Sigmoid colon (tissue), 7 donors: ENCODE data around the gene ZBTB45. TPM values are rescaled to one million over a fixed set of nuclear protein-coding genes. Genes with fewer than 3 reads are reported as not detected.

ENCODE experiments used
- DNase-seq: peaks from one replicate; pipeline ENCODE4 v3.0.0-alpha.2; 2019
- H3K27ac ChIP-seq, 4 donors: fragments of 200-600 bp; sonication (generic); one replicate each; pipeline ENCODE4 v1.5.1; 2016 to 2019; ENCODE audit warnings: mild to moderate bottlenecking in 1 of 4
- H3K27me3 ChIP-seq, 3 donors: fragments of 200-600 bp; sonication (generic); one replicate each; pipeline ENCODE4 v1.5.1; 2019; ENCODE audit warnings: mild to moderate bottlenecking in 1 of 3
- H3K36me3 ChIP-seq, 4 donors: fragments of 200-600 bp; sonication (generic); one replicate each; pipeline ENCODE4 v1.5.1; 2016 to 2019
- H3K4me1 ChIP-seq, 4 donors: fragments of 200-600 bp; sonication (generic); one replicate each; pipeline ENCODE4 v1.5.1; 2017 to 2019
- H3K4me3 ChIP-seq, 4 donors: fragments of 200-600 bp; sonication (generic); one replicate each; pipeline ENCODE4 v1.5.1; 2017 to 2019; ENCODE audit warnings: mild to moderate bottlenecking in 2 of 4, moderate library complexity in 1 of 4
- H3K9me3 ChIP-seq, 4 donors: fragments of 200-600 bp in 3 of 4; sonication (generic) in 3 of 4; one replicate each; pipeline versions ENCODE4 v1.5.1 to v1.6.1; 2013 to 2019
- CTCF ChIP-seq, 4 experiments: fragments of 450-650 bp in 3 of 4; fragments of 200-600 bp in 1 of 4; IDR thresholded peaks; one replicate each; pipeline ENCODE4 v1.5.1; 2016 to 2019; ENCODE audit warnings: antibody characterized with exemption in 4 of 4, mild to moderate bottlenecking in 3 of 4, moderate library complexity in 2 of 4
- EP300 ChIP-seq, 4 donors: sonication (generic); formaldehyde crosslinking; IDR thresholded peaks; one replicate each; pipeline ENCODE4 v1.6.1; 2017; ENCODE audit warnings: antibody characterized with exemption in 4 of 4
- POLR2A ChIP-seq, 2 donors: fragments of 450-650 bp; IDR thresholded peaks; one replicate each; pipeline ENCODE4 v1.6.1; 2016; ENCODE audit warnings: antibody characterized with exemption in 2 of 2, mild to moderate bottlenecking in 2 of 2, moderate library complexity in 2 of 2
- POLR2AphosphoS5 ChIP-seq, 4 donors: sonication (generic); formaldehyde crosslinking; IDR thresholded peaks; one replicate each; pipeline ENCODE4 v1.6.1; 2017; ENCODE audit warnings: antibody characterized with exemption in 4 of 4
- WGBS, 2 donors: extraction: QIAGEN DNeasy Blood & Tissue Kit; methylation state at CpG; one replicate each; pipeline ENCODE4 v1.1.7; 2013; 5-methylcytosine and 5-hydroxymethylcytosine counted together
- intact Hi-C: fragments of 100-400 bp; cut with DNase I; formaldehyde crosslinking; loops from one replicate; pipeline ENCODE4 v1.15.1; 2023
- polyA plus RNA-seq, 3 donors: library from polyadenylated mRNA; stranded (reverse); fragments of 200-250 nt; gene quantifications; one replicate each; pipeline ENCODE4 v1.2.3, GENCODE V29; 2013
- total RNA-seq, 4 donors: library from RNA; depleted of rRNA; stranded (reverse); fragments of >200 nt; gene quantifications; one replicate each; pipeline ENCODE4 v1.1.0, GENCODE V29; 2016
- donor health status: healthy with polysubstance abuse.
- donor health status: Bipolar disorder and iron deficiency.
- donor health status: healthy.

Gene ZBTB45
- total and polyA plus RNA-seq, 7 donors = 4.9 to 13.8 (median 8.2) TPM

DNA sequence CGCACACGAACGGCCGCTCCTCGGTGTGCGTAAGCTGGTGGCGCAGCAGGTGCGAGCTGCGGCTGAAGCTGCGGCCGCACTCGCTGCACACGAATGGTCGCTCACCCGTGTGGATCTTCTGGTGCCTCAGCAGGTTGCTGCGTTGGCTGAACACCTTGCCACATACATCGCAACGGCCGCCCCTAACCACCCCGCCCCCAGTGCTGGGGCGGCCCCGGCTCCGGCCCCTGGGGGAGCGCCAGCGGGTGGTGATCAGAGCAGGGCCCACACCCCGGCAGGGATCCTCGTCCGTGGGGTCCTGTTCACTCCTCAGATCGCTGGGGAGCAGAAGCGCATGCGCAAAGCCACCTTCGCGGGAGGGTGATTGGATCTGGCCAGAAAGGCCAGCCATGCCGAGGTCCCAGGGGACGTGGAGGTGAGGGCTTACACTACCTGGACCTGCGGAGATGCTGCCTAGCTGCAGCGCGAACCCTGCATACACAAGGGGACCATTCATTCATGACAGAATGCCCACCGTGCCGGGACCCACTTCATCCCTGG, 43.5 kb upstream of the ZBTB45 start:
- WGBS, 2 donors = 3 to 5% methylated on average over 40 of the region's 40 CpGs
- intact Hi-C loops = no loop called here
- Histone ChIP-seq H3K36me3 (peaks cover 0 to 15% (median 0%) of the 10 kb centered on the region in 4 donors), H3K4me3 (peak overlapping the region; percentile 33 to 51 (median 41)), H3K4me1 (peaks cover 0 to 36% (median 33%) of the 10 kb centered on the region in 4 donors), H3K27ac (peak overlapping the region; percentile 57 to 71 (median 65)), H3K27me3 (no peaks in the 10 kb centered on the region), H3K9me3 (no peaks in the 10 kb centered on the region)
- TF ChIP-seq EP300 (IDR thresholded peaks at IDR 0.05) (no peak), POLR2A (IDR thresholded peaks at IDR 0.05) (no peak), POLR2AphosphoS5 (IDR thresholded peaks at IDR 0.05) (no peak)
- peak; percentile 71 for DNase-seq

GRCh38 chr19:58562122-58563033, 42.8 kb upstream of the ZBTB45 start:
- intact Hi-C loops = no loop called here
- Histone ChIP-seq H3K27me3 (no peaks in the 10 kb centered on the region), H3K9me3 (no peaks in the 10 kb centered on the region), H3K27ac (peak overlapping the region; percentile 57 to 71 (median 65)), H3K4me1 (peaks cover 0 to 41% (median 36%) of the 10 kb centered on the region in 4 donors), H3K36me3 (peaks cover 0 to 13% (median 0%) of the 10 kb centered on the region in 4 donors), H3K4me3 (peak overlapping the region; percentile 33 to 51 (median 41))
- 4 to 9% methylated on average over 107 of the region's 107 CpGs for WGBS, 2 donors
- TF ChIP-seq CTCF (IDR thresholded peaks at IDR 0.05) (no peak), POLR2A (IDR thresholded peaks at IDR 0.05) (no peak), POLR2AphosphoS5 (IDR thresholded peaks at IDR 0.05) (peak in 3 of 4 donors; percentile 3 to 63 (median 23)), EP300 (IDR thresholded peaks at IDR 0.05) (no peak)
- peak; percentile 80 for DNase-seq

DNA sequence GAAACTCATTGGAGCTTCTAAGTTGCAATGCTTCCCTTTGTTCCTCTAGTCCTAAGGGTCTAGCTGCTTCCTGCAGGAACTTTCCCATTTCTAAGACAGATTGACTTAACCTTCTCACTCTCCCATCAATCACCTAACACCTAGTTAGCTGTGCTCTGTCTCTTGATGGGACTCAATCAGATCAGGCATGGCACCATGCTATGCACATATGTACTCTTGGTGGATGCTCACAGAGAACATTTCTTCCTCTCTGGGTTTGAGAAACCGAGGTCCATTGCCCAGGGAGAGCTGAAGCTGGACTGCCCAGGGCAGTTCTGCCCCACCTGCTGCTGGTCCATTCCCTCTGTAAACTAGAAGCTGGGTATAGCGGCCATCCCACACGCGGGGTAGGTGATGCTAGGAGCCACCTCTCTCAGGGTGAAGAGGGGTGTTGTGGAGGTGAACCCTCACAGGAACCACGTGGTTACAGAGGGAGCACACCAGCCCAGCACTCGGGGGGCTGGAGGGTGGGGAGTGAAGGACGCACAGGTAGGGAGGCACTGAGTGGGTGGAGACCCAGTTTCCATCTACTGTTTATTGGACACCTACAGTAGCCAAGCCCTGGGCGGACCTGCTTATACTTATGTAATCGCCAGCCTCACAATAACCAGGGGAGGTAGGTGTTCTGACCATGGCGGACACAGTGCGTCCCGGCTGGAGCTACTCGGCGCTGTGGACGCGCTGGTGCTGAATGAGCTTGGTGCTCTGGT, 41.9 kb upstream of the ZBTB45 start:
- H3K27me3 ChIP-seq = no peaks in the 10 kb centered on the region
- 47 to 64% methylated on average over 16 of the region's 16 CpGs for WGBS, 2 donors
- H3K9me3 ChIP-seq = no peaks in the 10 kb centered on the region
- TF ChIP-seq POLR2A (IDR thresholded peaks at IDR 0.05) = no peak
- no peak for TF ChIP-seq EP300 (IDR thresholded peaks at IDR 0.05)
- H3K36me3 ChIP-seq = peaks cover 3 to 10% (median 5%) of the 10 kb centered on the region in 4 donors
- intact Hi-C loops = no loop called here
- peak overlapping the region; percentile 33 to 51 (median 41) for H3K4me3 ChIP-seq
- no peak for DNase-seq
- H3K4me1 ChIP-seq = peaks cover 0 to 49% (median 44%) of the 10 kb centered on the region in 4 donors
- peak overlapping the region; percentile 57 to 71 (median 65) for H3K27ac ChIP-seq

DNA sequence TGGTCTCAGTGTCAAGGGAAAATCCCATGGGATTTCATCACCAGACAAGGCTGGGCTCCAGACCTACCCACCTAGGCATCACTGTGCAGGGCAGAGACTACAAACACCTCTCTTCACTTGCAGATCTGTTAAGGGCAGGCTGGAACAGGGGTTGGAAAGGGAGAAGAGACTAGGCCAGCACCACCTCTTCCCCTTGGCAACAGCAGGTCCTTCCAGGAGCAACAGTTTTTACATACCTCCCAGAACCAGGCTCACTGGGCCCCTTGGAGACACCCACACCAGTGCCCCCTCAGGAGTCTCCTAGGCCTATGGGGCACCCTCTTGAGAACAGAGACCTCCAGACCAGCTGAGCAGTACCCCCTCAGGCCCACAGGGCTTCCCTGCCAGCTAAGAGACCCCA, 41.3 kb upstream of the ZBTB45 start:
- peaks cover 0 to 56% (median 51%) of the 10 kb centered on the region in 4 donors for H3K4me1 ChIP-seq
- no peaks in the 10 kb centered on the region for H3K27me3 ChIP-seq
- no peak overlapping the region for H3K4me3 ChIP-seq
- peak; percentile 59 for DNase-seq
- intact Hi-C loops = no loop called here
- H3K36me3 ChIP-seq = peaks cover 9 to 13% (median 11%) of the 10 kb centered on the region in 4 donors
- no peak for TF ChIP-seq POLR2A (IDR thresholded peaks at IDR 0.05)
- TF ChIP-seq POLR2AphosphoS5 (IDR thresholded peaks at IDR 0.05) = no peak
- TF ChIP-seq CTCF (IDR thresholded peaks at IDR 0.05) = no peak
- no peak for TF ChIP-seq EP300 (IDR thresholded peaks at IDR 0.05)
- no peaks in the 10 kb centered on the region for H3K9me3 ChIP-seq
- no peak overlapping the region for H3K27ac ChIP-seq

DNA sequence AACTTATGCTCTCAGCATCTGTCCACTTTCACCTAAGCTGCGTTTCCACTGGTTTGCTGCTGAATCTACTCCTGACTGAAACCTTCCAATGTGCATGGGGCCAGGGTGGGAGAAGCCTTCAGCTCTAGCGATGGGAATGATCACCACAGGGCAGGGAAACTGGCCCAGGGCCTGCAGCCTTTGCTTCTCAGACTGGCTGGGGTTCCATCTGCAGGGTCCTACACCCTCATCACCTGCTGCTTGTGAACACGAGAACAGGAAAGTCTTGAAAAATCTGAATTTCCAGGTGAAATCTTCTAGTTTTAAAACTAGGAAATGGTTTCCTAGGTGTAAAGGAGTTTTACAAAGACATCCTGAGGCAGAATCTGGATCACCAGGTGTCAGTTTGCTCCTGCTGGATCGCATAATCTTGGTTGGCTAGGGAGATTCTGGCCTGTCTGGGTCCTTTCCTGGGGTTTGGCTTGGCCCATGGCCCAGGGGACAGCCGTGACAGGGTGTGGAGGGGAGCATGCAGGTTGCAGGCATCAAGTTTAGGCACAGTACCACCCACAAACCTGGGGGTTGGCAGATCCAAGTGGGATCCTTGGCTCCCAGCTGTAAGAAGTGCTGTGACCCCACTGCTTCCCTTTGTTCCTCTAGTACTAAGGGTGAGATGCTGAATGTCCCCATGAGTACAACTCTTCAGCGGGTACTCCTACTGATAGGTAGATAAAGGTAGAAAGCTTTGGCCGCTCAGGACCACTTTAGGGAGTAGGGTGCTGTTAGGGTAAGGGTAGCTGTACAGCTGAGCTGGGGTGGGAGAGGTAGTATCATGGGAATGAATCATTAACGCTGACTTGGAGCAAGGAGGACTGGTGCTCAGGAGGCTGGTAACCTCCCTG, 40.6 kb upstream of the ZBTB45 start:
- Histone ChIP-seq H3K27ac (peak overlapping the region; percentile 99 to 100 (median 100)), H3K36me3 (peaks cover 10 to 17% (median 13%) of the 10 kb centered on the region in 4 donors), H3K9me3 (no peaks in the 10 kb centered on the region), H3K27me3 (no peaks in the 10 kb centered on the region), H3K4me1 (peaks cover 0 to 62% (median 57%) of the 10 kb centered on the region in 4 donors), H3K4me3 (peak overlapping the region in 3 of 4 donors; percentile 81 to 84 (median 83))
- intact Hi-C loops = no loop called here
- 82 to 88% methylated on average over 8 of the region's 8 CpGs for WGBS, 2 donors
- peak; percentile 66 for DNase-seq
- TF ChIP-seq CTCF (IDR thresholded peaks at IDR 0.05) (no peak), POLR2AphosphoS5 (IDR thresholded peaks at IDR 0.05) (no peak), EP300 (IDR thresholded peaks at IDR 0.05) (no peak), POLR2A (IDR thresholded peaks at IDR 0.05) (no peak)
